ENCODE data around the gene CENPVL1.
"Not testable (repeated sequence)": the region's sequence is repeated elsewhere in the genome, so short reads cannot be mapped to it uniquely, and the experiment has no call there.

- TF ChIP-seq, protein P1, sequence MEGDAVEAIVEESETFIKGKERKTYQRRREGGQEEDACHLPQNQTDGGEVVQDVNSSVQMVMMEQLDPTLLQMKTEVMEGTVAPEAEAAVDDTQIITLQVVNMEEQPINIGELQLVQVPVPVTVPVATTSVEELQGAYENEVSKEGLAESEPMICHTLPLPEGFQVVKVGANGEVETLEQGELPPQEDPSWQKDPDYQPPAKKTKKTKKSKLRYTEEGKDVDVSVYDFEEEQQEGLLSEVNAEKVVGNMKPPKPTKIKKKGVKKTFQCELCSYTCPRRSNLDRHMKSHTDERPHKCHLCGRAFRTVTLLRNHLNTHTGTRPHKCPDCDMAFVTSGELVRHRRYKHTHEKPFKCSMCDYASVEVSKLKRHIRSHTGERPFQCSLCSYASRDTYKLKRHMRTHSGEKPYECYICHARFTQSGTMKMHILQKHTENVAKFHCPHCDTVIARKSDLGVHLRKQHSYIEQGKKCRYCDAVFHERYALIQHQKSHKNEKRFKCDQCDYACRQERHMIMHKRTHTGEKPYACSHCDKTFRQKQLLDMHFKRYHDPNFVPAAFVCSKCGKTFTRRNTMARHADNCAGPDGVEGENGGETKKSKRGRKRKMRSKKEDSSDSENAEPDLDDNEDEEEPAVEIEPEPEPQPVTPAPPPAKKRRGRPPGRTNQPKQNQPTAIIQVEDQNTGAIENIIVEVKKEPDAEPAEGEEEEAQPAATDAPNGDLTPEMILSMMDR (IDR thresholded peaks at IDR 0.05) = not testable (repeated sequence)
- TF ChIP-seq SIN3A (IDR thresholded peaks at IDR 0.05; ENCODE audit: borderline replicate concordance, insufficient read depth, low read depth, low read length); POLR2AphosphoS5 (IDR thresholded peaks at IDR 0.05; ENCODE audit: low read depth, low read length): not testable (repeated sequence)
Measured at GRCh38 chrX:51679689-51680433, 30.5 kb upstream of the CENPVL1 start.

All from Panc1 (cell line).